H1 (cell line): Measurements from ENCODE around the gene ANKS1B.

Source experiments
- CBX8 ChIP-seq: fragments of 300-800, 300-1000 bp; sonication (generic); IDR thresholded peaks from 2 replicates; pipeline ENCODE4 v1.7.1; 2016; ENCODE audit warnings: low read depth, low read length, borderline replicate concordance
- EP300 ChIP-seq, 2 experiments: IDR thresholded peaks; 1 replicate in 1 of 2; 2 replicates in 1 of 2; pipeline ENCODE4 v1.6.1; 2011 to 2012; ENCODE audit warnings: low read depth in 2 of 2, low read length in 2 of 2, mild to moderate bottlenecking in 2 of 2, borderline replicate concordance in 1 of 2, inconsistent platforms in 1 of 2, moderate library complexity in 1 of 2
- EZH2 ChIP-seq: fragments of 200-600 bp; sonication (generic); IDR thresholded peaks from 2 replicates; pipeline ENCODE4 v1.7.1; 2012; ENCODE audit warnings: low read depth, mild to moderate bottlenecking, moderate library complexity, low read length, inconsistent platforms; ENCODE audit not compliant: severe bottlenecking
- GABPA ChIP-seq: IDR thresholded peaks from 2 replicates; pipeline ENCODE4 v1.6.1; 2011; ENCODE audit warnings: mild to moderate bottlenecking, low read length, moderate library complexity, borderline replicate concordance; ENCODE audit not compliant: insufficient read depth
- JUND ChIP-seq: IDR thresholded peaks from 2 replicates; pipeline ENCODE4 v1.6.1; 2011; ENCODE audit warnings: mild to moderate bottlenecking, improper control_type of control experiment, low read length
- NRF1 ChIP-seq: IDR thresholded peaks from 2 replicates; pipeline ENCODE4 v1.6.1; 2011; ENCODE audit warnings: mild to moderate bottlenecking, low read depth, low read length, improper control_type of control experiment
- POLR2AphosphoS5 ChIP-seq: IDR thresholded peaks from 2 replicates; pipeline ENCODE4 v1.6.1; 2011; ENCODE audit warnings: low read depth, low read length
- RAD21 ChIP-seq, 2 experiments: IDR thresholded peaks in 1 of 2; conservative IDR thresholded peaks in 1 of 2; 2 replicates each; pipeline ENCODE4 v1.6.1; 2011; ENCODE audit warnings: low read depth in 2 of 2, low read length in 2 of 2, improper control_type of control experiment in 1 of 2, inconsistent platforms in 1 of 2, mild to moderate bottlenecking in 1 of 2, moderate library complexity in 1 of 2
- SIN3A ChIP-seq, 2 experiments: IDR thresholded peaks in 1 of 2; conservative IDR thresholded peaks in 1 of 2; 2 replicates each; pipeline ENCODE4 v1.6.1; 2011 to 2012; ENCODE audit warnings: low read length in 2 of 2, improper control_type of control experiment in 1 of 2, low read depth in 1 of 2, mild to moderate bottlenecking in 1 of 2
- TAF1 ChIP-seq: IDR thresholded peaks from 2 replicates; pipeline ENCODE4 v1.6.1; 2011; ENCODE audit warnings: mild to moderate bottlenecking, low read depth, low read length
- YY1 ChIP-seq: IDR thresholded peaks from 2 replicates; pipeline ENCODE4 v1.6.1; 2011; ENCODE audit warnings: low read depth, mild to moderate bottlenecking, low read length
- ZNF274 ChIP-seq: IDR thresholded peaks from 2 replicates; pipeline ENCODE4 v1.7.0; 2012; ENCODE audit warnings: low read length, borderline replicate concordance; ENCODE audit errors: extremely low read depth
- TF ChIP-seq, protein P1 (sequence below): IDR thresholded peaks from 2 replicates; pipeline ENCODE4 v1.6.1; 2011; ENCODE audit warnings: low read depth, mild to moderate bottlenecking, low read length; ENCODE audit not compliant: insufficient read depth
- TF ChIP-seq, protein P2 (sequence below), 3 experiments: IDR thresholded peaks; 1 replicate in 2 of 3; 2 replicates in 1 of 3; pipeline versions ENCODE4 v1.5.1 to v1.6.1; 2011; ENCODE audit warnings: low read length in 3 of 3, mild to moderate bottlenecking in 3 of 3, inconsistent platforms in 2 of 3, low read depth in 1 of 3, moderate library complexity in 1 of 3; ENCODE audit not compliant: insufficient read depth in 1 of 3; ENCODE audit errors: control extremely low read depth in 1 of 3

DNA sequence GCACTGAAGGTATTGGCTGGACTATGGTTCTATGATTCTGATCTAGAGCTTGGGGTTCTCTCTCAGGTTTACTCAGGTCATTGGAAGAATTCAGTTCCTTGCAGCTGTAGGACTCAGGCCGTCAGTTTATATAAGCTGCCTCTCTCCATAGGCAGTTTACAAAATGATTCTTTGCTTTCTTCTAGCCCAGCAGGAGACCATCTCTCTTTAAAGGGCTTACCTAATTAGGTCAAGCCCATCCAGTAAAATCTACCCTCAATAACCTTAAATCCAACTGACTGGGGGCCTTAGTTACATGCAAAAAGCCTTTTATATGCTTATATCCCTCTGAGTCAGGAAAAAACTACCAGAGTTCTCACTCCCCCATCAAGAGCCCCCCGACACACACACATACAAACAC, 417.7 kb downstream of the ANKS1B start:
- TF ChIP-seq YY1 (no peak), EZH2 (no peak), RAD21 (IDR thresholded peaks at IDR 0.05 in 1 of 2, conservative IDR thresholded peaks at IDR 0.05 in 1 of 2; ENCODE audit: low read depth in 2 of 2, low read length in 2 of 2) (no peak), GABPA (no peak), TAF1 (no peak), POLR2AphosphoS5 (no peak), SIN3A (conservative IDR thresholded peaks at IDR 0.05 in 1 of 2, IDR thresholded peaks at IDR 0.05 in 1 of 2; ENCODE audit: low read depth in 1 of 2, low read length in 2 of 2) (no peak), CBX8 (no peak), NRF1 (no peak), ZNF274 (no peak), EP300 (IDR thresholded peaks at IDR 0.05; ENCODE audit: borderline replicate concordance in 1 of 2, low read depth in 2 of 2, low read length in 2 of 2) (no peak), JUND (no peak)
- TF ChIP-seq, protein P1, sequence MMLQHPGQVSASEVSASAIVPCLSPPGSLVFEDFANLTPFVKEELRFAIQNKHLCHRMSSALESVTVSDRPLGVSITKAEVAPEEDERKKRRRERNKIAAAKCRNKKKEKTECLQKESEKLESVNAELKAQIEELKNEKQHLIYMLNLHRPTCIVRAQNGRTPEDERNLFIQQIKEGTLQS = no peak
- TF ChIP-seq, protein P2, sequence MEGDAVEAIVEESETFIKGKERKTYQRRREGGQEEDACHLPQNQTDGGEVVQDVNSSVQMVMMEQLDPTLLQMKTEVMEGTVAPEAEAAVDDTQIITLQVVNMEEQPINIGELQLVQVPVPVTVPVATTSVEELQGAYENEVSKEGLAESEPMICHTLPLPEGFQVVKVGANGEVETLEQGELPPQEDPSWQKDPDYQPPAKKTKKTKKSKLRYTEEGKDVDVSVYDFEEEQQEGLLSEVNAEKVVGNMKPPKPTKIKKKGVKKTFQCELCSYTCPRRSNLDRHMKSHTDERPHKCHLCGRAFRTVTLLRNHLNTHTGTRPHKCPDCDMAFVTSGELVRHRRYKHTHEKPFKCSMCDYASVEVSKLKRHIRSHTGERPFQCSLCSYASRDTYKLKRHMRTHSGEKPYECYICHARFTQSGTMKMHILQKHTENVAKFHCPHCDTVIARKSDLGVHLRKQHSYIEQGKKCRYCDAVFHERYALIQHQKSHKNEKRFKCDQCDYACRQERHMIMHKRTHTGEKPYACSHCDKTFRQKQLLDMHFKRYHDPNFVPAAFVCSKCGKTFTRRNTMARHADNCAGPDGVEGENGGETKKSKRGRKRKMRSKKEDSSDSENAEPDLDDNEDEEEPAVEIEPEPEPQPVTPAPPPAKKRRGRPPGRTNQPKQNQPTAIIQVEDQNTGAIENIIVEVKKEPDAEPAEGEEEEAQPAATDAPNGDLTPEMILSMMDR (IDR thresholded peaks at IDR 0.05; ENCODE audit: control extremely low read depth in 1 of 3, insufficient read depth in 1 of 3, low read depth in 1 of 3, low read length in 3 of 3) = no peak
